ENCODE results near the gene ITPKB.

The ITPKB gene

DNA sequence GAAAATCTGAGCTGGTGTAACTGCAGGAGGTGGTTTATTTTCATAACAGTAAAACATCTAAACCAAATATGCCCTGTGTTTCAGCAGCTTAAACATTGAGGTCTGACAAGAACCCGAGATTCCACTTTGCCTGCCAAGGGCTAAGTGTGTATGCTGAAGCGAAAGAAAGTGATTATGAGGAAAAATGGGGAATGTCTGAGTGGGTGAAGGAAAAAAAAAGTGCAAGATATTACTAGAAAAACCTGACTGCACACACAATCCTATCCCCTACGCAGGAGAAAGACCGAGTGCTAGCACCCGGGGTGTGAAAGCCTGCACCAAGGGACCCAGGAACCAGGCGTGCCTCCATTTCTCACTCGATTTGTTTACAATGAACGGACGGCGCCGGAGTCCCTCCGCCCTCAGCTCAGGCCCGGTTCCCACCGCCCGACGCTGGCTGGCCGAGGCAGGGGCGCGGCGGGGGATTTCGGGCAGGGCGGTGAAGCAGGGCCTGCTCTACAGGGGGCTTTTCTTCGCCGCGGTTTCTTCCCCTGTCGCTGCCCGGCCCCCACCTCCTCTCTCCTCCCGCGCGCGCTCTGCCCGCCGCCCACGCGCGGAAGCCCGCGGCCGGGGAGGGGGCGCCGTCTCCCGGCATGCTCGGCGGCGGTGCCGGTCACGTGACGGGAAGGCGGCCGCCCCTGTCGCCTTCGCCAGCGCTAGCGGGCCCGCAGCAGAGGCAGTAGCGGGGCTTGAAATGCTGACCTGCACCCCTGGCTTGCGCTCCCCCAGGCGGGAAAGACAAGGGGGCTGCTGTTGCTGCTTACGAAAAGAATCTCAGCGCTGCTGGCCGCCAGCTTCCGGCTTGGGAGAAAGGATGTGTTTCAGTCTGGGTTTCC, 35.9 kb downstream of the ITPKB start:
- DNase-seq, result peak; percentile 71

GRCh38 chr1:226702318-226702956, 36.6 kb downstream of the ITPKB start:
- DNase-seq, result no peak

GRCh38 chr1:226700861-226701260, 38.2 kb downstream of the ITPKB start:
- no peak for DNase-seq

DNA sequence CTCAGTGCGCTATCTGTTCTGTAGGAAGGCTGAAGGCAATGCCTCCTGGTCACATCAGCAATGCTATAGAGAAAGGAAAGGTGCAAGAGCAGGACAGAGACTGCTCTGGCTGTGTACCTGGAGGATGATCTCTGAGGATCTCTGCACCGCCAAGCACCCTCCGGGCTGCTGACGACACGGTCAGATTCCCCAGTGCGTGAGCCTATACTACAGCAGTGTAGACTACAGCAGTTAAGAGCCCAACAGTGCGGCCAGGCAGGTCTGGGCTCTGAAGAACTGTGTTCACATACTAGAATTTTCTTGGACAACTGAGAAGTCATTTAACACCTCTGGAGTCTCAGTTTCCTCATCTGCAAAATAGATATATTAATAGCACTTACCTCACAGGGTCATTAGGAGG, 39.9 kb downstream of the ITPKB start:
- DNase-seq, result no peak

GRCh38 chr1:226698659-226699058, 40.4 kb downstream of the ITPKB start:
- DNase-seq, result no peak

DNA sequence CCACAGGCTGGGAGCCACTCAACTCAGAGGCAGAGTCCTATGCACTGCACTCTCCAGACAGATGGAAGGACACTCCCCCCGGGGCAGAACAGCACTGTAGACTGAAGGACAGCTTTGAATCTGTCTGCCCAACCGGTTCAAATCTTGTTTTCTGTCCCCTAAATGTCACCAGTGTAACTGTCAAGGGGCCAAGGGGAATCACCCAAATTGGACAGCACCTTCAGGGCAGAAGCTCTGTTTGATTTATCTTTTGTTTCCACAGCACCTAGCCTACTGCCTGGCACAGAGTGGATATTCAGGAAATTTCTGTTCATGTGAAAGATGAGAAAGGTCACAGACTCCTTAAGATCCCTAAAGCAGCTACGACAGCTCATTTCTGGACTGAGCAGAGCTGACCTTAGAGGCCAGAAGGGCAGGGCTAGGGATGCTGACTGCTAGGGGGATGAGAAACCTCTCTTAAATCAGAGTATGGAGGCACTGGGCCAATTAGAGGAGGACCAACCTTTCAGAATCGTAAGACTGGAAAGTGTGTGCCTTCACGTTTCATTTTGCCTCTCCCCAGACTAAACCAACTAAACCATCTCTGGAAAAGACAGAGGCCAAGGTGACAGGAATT, 41.0 kb downstream of the ITPKB start:
- no peak for DNase-seq

GRCh38 chr1:226697151-226697928, 41.7 kb downstream of the ITPKB start:
- no peak for DNase-seq

- no peak for DNase-seq
Observed at GRCh38 chr1:226696547-226696946, 42.5 kb downstream of the ITPKB start.

DNA sequence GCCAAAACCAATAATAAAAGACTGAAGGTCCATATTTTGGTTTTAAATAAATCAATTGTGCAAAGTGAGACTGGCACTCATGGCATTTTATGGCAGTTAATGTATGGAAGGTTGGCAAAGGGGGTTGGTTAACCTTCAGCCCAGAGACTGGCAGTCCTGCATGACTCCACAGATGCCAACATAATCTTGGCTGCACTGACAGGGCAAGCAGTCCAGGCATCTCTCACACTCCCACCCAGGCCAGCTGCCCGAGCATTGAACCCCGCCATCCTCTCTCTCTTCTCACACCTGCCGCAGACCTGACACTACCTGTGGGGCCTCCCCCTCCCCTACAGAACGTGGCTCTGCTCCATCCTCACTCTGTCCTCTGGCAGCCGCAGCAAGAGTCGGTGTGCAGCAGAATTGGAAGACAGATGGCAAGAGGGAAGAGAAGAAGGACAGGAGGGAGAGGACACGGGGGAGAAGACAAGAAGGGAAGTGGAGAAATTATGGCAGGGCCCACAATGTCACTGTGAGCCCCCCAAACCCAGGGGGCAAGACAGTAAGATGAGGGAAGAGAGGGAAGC, 43.7 kb downstream of the ITPKB start:
- DNase-seq, result no peak

GRCh38 chr1:226692823-226693222, 46.3 kb downstream of the ITPKB start:
- DNase-seq, result no peak

GRCh38 chr1:226692051-226692792, 46.9 kb downstream of the ITPKB start:
- DNase-seq, result no peak

- peak; percentile 32 for DNase-seq
Observed at GRCh38 chr1:226691247-226691646, 47.8 kb downstream of the ITPKB start.

- no peak for DNase-seq
Observed at GRCh38 chr1:226690460-226690982, 48.6 kb downstream of the ITPKB start.

DNA sequence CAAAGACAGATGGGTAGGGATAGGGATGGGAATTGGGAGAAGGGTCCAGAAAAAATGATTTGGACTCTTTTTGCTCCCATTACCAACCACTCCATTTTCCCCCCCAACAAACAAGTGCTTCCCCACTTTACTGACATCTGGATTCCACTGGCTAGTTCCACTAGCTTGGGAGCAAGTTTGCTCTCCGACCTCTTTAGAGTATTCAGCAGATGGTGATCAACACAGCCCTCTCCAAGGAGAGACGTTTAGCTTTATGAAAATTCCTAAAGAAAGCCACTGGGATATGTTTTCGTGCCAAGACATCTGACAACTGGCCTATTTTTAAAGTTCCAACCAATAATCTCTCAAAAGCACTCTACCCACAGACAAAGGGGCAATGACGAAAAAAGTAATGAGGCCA, 50.3 kb downstream of the ITPKB start:
- DNase-seq, result no peak

GRCh38 chr1:226688056-226688748, 50.9 kb downstream of the ITPKB start:
- DNase-seq, result no peak

GRCh38 chr1:226687426-226687825, 51.7 kb downstream of the ITPKB start:
- peak; percentile 37 for DNase-seq

- no peak for DNase-seq
Observed at GRCh38 chr1:226686440-226687425, 52.3 kb downstream of the ITPKB start.

DNA sequence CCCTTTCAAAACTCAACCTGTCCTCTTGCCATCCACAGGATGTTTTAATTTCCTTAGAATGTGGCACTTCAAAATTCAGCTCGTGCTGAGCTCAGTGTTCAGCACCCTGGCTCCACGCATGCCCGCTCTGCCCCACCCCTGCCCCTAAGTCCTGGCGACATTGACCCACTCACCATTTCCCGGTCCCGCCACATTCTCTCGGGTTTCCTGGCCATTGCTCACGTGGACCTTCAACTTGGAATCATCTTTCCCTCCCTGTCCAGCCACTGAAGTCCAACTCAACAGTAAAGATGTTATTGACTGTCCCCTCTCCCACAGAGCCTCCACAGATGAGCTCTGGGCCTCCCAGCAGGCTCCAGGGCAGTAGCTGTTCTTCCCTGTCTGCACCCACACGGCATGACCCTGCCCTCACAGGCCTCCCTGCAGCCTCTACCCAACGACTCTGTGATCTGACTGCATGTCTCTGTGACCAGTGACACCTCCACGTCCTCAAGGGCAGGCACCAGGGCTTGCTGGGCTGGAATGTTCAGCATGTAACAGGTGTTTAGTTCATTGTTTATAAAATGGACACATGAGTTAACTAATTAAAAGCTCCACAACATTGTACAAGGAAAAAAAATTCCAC, 53.8 kb downstream of the ITPKB start:
- no peak for DNase-seq

- no peak for DNase-seq
Observed at GRCh38 chr1:226684026-226684425, 55.1 kb downstream of the ITPKB start.

Data from activated CD4-positive, alpha-beta T cell treated with anti-CD3 and anti-CD28 coated beads for 1 hour (primary cell).